SJSA1 (cell line): ENCODE data around the gene FHOD3. TPM values are rescaled to one million over a fixed set of nuclear protein-coding genes. Genes with fewer than 3 reads are reported as not detected.

ENCODE experiments used
- DNase-seq, 2 experiments: peaks; one replicate each; pipeline ENCODE4 v3.0.0-alpha.2; 2015 to 2020; ENCODE audit warnings: low spot score in 2 of 2, low read depth in 1 of 2
- H3K27ac ChIP-seq: fragments of 250-450 bp; sonication (Bioruptor Pico); 2 replicates; pipeline ENCODE4 v1.5.1; 2020; ENCODE audit warnings: mild to moderate bottlenecking, moderate library complexity
- H3K27me3 ChIP-seq: fragments of 250-450 bp; sonication (Bioruptor Pico); replicated peaks from 2 replicates; pipeline ENCODE4 v1.5.1; 2020; ENCODE audit warnings: mild to moderate bottlenecking, moderate library complexity
- H3K36me3 ChIP-seq: fragments of 250-450 bp; sonication (Bioruptor Pico); 2 replicates; pipeline ENCODE4 v1.5.1; 2020; ENCODE audit warnings: mild to moderate bottlenecking
- H3K4me1 ChIP-seq: fragments of 250-450 bp; sonication (Bioruptor Pico); replicated peaks from 2 replicates; pipeline ENCODE4 v1.6.1; 2021; ENCODE audit warnings: mild to moderate bottlenecking
- H3K4me3 ChIP-seq: fragments of 250-450 bp; sonication (Bioruptor Pico); 2 replicates; pipeline ENCODE4 v1.5.1; 2020; ENCODE audit warnings: mild to moderate bottlenecking
- H3K9me3 ChIP-seq: fragments of 250-450 bp; sonication (Bioruptor Pico); replicated peaks from 2 replicates; pipeline ENCODE4 v1.5.1; 2020; ENCODE audit warnings: mild to moderate bottlenecking
- total RNA-seq: library from RNA; depleted of rRNA; stranded (reverse); fragments of >200 nt; shearing (Covaris generic); gene quantifications from 2 replicates; pipeline ENCODE4 v1.2.3, GENCODE V29; 2014

Gene FHOD3
- total RNA-seq, 1 experiment from 2014 or later = 0.53 TPM

DNA sequence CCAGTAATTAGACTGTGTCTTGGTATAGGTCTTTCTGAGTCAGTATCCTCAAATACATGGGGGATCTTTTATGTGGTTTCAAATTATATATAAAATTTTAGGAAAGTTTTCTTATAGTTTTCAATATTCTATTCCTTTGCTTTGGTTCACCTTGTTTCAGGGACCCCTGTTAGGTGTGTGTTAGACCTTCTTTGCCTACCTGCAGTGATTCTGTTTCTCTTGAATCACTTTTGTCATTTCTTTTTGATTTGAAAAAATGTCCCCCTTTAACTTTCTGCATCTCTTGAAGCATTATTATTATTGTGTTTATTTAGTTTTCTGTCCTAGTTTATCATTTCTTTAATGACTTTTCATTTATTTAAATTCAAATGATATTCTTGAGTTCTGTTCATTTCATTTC lies 98.7 kb downstream of the FHOD3 start:
- no peak for DNase-seq
- H3K4me1 ChIP-seq = no peaks in the 10 kb centered on the region
- H3K27ac ChIP-seq = no peak overlapping the region
- no peak overlapping the region for H3K4me3 ChIP-seq
- H3K27me3 ChIP-seq = no peaks in the 10 kb centered on the region
- H3K36me3 ChIP-seq = no peaks in the 10 kb centered on the region
- no peaks in the 10 kb centered on the region for H3K9me3 ChIP-seq

DNA sequence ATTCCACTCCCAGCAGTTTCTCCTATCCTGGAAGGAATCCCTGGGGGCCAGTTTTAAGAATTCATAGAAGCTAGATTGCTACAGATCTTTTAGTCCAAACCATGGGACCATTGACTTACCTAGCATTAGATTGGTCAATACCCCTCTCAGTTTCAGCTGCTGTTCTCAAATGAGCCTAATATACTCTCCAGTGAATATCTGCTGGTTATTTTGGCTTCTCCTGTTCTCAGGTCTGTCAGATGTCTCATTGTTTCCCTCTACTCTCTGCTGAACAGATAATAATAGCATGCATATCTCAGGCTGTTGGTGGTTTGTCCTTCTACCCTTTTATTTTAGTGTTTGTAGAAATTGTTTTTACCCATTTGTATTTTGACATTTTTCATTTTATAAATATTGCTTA lies 99.5 kb downstream of the FHOD3 start:
- Histone ChIP-seq H3K9me3 (no peaks in the 10 kb centered on the region), H3K36me3 (no peaks in the 10 kb centered on the region), H3K27ac (no peak overlapping the region), H3K4me3 (no peak overlapping the region), H3K4me1 (no peaks in the 10 kb centered on the region), H3K27me3 (no peaks in the 10 kb centered on the region)
- DNase-seq = no peak

DNA sequence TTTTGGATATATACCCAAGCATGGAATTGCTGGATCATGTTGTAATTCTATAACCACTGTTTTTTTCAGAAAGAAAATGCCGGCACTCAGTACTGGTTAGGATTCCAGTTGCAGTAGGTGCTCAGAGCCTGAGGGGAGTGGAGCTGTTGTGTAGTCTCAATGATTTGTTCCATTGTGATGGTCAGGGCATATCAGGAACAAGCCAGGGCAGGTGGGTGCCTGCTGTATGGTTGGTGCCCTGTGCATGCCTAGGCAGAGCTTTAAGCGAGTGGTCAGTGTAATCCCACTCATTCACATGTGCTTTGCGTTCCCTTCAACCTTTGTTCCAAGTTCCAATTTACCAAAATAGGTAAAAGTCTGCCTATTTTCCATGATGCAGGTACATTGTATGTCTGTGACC lies 100.9 kb downstream of the FHOD3 start:
- H3K27ac ChIP-seq = no peak overlapping the region
- no peaks in the 10 kb centered on the region for H3K36me3 ChIP-seq
- no peaks in the 10 kb centered on the region for H3K9me3 ChIP-seq
- no peak for DNase-seq
- H3K27me3 ChIP-seq = no peaks in the 10 kb centered on the region
- H3K4me3 ChIP-seq = no peak overlapping the region
- no peaks in the 10 kb centered on the region for H3K4me1 ChIP-seq

DNA sequence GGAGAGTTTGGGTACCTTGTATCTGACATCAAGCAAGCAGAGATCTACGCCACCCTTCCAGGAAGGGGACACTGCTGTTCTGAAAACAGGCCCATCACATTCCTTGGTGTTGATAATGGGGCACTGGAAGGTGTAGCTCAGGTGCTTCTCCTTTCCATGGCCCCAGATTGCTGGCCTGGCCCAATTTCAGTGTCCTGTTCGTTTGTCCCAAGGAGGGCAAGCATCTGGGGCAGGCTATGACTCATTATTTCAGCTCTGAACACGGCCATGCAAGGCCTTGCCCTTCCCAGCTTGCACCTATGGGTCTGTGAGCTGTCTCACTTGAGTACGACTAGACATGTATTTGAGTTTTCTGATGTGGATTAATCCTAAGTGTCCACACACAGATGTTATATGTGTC lies 101.5 kb downstream of the FHOD3 start:
- no peak overlapping the region for H3K4me3 ChIP-seq
- no peak overlapping the region for H3K27ac ChIP-seq
- H3K4me1 ChIP-seq = no peaks in the 10 kb centered on the region
- no peak for DNase-seq
- H3K36me3 ChIP-seq = no peaks in the 10 kb centered on the region
- no peaks in the 10 kb centered on the region for H3K9me3 ChIP-seq
- H3K27me3 ChIP-seq = no peaks in the 10 kb centered on the region

DNA sequence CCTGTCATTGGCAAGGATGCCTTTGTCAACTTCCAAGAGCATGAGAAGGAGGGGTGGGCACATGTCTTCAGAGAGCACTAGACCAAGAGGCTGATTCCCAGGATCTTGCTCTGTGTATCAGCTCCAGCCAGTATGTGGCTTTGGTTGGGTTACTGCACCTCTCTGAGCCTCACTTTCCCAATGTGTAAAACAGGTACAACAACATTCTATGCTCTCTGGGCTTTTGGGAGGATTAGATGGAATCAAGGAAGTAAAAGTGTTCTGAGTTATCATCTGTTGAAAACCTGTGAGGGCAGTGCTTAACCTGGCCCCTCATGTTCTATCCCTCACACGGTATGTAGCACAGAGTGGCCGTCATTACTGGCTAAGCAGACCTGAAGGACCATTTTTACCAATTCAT lies 103.9 kb downstream of the FHOD3 start:
- no peaks in the 10 kb centered on the region for H3K4me1 ChIP-seq
- H3K36me3 ChIP-seq = no peaks in the 10 kb centered on the region
- no peaks in the 10 kb centered on the region for H3K9me3 ChIP-seq

DNA sequence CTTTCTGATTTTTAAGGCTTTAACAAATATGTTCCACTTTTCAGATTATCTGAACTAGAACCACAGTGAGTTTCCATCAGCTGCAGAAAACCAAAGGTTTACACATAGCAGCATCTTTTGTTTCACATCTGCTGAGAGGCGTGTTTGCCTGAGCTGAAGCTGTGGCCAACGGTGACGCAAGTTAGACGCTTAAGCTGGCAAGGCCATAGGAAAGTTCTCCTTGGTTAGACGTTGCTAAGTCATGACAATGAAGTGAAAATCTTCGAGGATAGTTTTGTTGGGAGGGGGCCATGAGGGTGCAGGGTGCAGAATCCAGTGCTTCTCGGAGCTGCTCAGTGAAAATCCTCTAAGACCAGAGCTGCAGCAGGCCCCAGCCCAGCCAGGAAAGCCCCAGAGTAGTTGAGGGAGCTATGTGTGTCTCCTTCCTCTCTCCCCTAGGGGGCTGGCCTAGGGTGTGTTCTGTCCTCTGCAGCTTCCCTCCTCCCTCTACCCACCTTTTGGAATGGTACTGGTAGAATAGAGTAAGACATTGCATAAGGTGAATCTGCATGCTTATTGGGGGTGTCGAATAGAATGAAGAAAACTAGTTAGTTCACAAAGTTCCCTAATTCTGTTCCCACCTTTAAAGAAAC lies 105.4 kb downstream of the FHOD3 start:
- H3K27ac ChIP-seq = no peak overlapping the region
- no peak for DNase-seq
- no peaks in the 10 kb centered on the region for H3K36me3 ChIP-seq
- no peaks in the 10 kb centered on the region for H3K4me1 ChIP-seq
- no peaks in the 10 kb centered on the region for H3K9me3 ChIP-seq
- no peak overlapping the region for H3K4me3 ChIP-seq
- H3K27me3 ChIP-seq = no peaks in the 10 kb centered on the region

More for the DNA sequence above, 103.9 kb downstream of the FHOD3 start:
- H3K27me3 ChIP-seq = no peaks in the 10 kb centered on the region
- DNase-seq = no peak
- no peak overlapping the region for H3K27ac ChIP-seq
- no peak overlapping the region for H3K4me3 ChIP-seq

DNA sequence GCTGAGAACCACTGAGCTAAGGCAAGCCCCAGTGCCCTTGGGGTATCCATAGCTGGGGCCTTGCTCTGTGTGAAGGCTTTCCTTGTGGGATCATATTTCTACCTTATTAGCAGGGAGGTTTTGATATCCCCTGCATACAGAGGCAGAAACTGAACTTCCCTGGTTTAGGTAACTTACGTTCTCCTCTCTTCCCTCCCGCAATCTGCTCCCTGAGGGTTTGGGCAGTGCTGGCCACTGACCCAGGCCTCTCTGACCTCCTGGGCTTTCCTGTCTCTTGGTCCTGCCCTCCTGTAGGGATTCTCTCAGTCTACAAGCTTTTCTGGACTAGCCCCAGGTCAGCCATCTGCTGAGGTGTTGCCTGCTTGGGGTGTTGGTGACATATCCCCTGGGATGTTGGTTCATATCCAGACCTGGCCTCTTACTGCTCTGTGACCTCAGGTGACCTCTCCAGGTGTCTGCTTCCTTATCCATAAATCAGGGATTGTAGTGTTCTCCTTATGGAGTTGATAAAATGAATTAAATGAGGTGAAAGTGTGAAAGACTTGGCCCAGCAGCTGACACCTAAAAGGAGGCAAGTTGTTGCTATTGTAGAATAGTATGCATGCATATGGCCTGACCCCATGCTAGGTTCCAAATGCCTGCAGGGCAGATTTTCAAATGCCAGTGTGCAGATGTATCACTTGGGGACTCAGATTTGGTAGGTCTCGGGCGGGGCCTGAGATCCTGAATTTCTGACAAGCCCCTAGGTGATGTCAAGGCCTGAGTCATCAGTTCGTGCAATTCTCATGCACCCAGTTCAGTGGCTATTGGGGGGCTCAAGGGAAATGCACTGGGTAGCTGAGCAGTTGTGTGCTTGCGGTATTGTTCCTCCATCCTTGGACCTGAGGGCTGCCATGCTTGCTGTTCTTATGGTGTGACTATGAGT lies 106.6 kb downstream of the FHOD3 start:
- H3K4me3 ChIP-seq = no peak overlapping the region
- H3K36me3 ChIP-seq = no peaks in the 10 kb centered on the region
- no peaks in the 10 kb centered on the region for H3K27me3 ChIP-seq

DNA sequence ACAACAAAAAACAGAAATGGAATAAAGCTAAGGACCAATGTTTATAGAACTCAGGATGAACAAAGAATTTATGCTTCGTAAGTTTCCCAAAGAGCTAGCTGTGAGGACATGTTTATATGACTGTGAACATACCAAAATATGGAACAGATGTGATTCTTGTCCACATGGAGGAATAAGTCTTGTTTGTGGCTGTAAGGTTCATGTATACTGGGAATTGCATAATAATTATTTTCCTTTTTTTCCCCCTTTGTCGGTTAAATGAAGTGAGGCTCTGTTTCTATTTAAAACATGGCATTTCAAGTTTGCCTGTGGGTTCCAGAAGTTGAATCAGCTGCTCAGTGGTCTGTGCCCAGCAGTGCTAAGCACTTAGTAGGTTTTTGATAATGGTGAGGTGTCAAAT lies 108.1 kb downstream of the FHOD3 start:
- H3K27ac ChIP-seq = no peak overlapping the region
- H3K27me3 ChIP-seq = no peaks in the 10 kb centered on the region
- DNase-seq = no peak

More for the DNA sequence above, 106.6 kb downstream of the FHOD3 start:
- DNase-seq = no peak
- no peaks in the 10 kb centered on the region for H3K9me3 ChIP-seq
- no peaks in the 10 kb centered on the region for H3K4me1 ChIP-seq
- no peak overlapping the region for H3K27ac ChIP-seq

DNA sequence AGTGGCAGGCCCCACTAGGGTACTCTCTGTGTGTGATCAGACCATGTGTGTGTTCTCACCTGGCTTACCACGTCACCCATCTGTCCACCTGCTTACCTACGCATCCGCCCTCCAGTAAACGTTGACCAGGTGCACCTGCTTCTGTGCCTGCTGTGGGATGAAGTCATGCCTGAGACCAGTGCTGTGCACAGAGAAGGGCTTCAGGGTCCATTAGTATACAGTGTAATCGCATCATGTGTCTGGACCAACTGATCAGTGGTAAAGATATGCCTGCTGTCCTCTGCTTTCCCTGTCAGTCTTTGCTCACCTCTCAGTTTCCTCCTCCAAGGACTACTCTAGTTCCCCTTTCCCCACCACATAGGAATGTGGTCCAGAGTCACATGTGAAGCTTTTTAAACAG lies 109.3 kb downstream of the FHOD3 start:
- H3K27ac ChIP-seq = no peak overlapping the region

More for the DNA sequence above, 108.1 kb downstream of the FHOD3 start:
- H3K9me3 ChIP-seq = no peaks in the 10 kb centered on the region
- no peaks in the 10 kb centered on the region for H3K36me3 ChIP-seq
- H3K4me3 ChIP-seq = no peak overlapping the region
- no peaks in the 10 kb centered on the region for H3K4me1 ChIP-seq

DNA sequence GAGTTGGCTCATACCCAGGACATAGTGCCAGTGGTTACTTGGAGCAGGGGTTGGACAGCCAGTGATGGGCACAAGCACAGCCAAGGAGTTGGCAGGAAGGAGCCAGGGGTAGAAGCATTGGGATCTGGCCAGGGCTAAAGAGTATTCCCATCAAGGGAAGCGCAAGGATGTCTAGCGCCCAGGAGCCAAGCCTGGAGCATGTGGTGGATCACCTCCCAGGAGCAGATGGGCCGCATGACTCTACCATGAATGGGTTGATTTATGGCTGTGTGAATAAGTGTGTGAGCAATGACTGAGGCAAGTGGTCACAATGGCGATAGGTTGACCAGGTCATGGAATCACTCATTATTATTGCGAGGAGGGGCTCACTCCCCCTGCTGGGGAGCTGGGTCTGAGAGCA lies 111.1 kb downstream of the FHOD3 start:
- Histone ChIP-seq H3K27me3 (no peaks in the 10 kb centered on the region), H3K9me3 (no peaks in the 10 kb centered on the region), H3K4me3 (no peak overlapping the region), H3K27ac (no peak overlapping the region), H3K4me1 (no peaks in the 10 kb centered on the region), H3K36me3 (no peaks in the 10 kb centered on the region)
- no peak for DNase-seq

More for the DNA sequence above, 109.3 kb downstream of the FHOD3 start:
- no peak overlapping the region for H3K4me3 ChIP-seq
- no peaks in the 10 kb centered on the region for H3K36me3 ChIP-seq
- no peaks in the 10 kb centered on the region for H3K9me3 ChIP-seq
- DNase-seq = no peak
- no peaks in the 10 kb centered on the region for H3K4me1 ChIP-seq
- no peaks in the 10 kb centered on the region for H3K27me3 ChIP-seq

DNA sequence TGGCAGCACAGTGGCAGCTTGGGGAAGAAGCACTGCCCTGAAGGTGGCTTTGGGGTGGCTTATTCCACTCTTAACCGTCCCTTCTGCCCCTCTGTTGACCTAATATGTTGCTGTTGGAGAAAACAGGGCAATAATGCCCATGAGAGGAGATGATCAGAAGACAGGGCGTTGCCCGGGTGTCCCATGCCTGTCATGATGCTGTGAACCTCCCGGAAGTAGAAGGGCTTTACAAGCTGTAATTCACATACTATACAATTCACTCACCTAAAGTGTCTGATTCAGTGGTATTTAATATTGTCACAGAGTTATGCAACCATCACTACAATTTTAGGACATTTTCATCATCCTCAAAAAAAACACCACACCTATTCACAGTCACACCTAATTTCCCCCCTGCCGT lies 112.3 kb downstream of the FHOD3 start:
- Histone ChIP-seq H3K4me1 (no peaks in the 10 kb centered on the region), H3K4me3 (no peak overlapping the region), H3K36me3 (no peaks in the 10 kb centered on the region), H3K27me3 (no peaks in the 10 kb centered on the region), H3K27ac (no peak overlapping the region), H3K9me3 (no peaks in the 10 kb centered on the region)
- no peak for DNase-seq

DNA sequence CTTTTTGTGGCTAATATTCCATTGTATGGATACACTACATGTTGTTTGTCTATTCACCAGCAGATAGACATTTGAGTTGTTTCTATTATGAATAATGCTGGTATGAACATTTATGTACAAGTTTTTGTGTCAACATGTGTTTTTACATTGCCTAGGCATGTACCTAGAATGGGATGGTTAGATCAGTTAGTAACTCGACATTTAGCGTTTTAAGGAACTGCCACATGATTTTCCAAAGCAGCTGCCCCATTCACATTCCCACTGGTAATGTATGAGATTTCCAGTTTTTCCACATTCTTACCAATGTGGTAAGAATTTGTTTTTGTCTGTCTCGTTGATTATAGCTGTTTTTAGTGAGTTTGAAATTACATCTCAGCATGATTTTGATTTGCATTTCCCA lies 112.8 kb downstream of the FHOD3 start:
- no peak overlapping the region for H3K4me3 ChIP-seq
- no peaks in the 10 kb centered on the region for H3K9me3 ChIP-seq
- no peaks in the 10 kb centered on the region for H3K36me3 ChIP-seq
- no peak overlapping the region for H3K27ac ChIP-seq
- DNase-seq = no peak
- H3K27me3 ChIP-seq = no peaks in the 10 kb centered on the region
- no peaks in the 10 kb centered on the region for H3K4me1 ChIP-seq

DNA sequence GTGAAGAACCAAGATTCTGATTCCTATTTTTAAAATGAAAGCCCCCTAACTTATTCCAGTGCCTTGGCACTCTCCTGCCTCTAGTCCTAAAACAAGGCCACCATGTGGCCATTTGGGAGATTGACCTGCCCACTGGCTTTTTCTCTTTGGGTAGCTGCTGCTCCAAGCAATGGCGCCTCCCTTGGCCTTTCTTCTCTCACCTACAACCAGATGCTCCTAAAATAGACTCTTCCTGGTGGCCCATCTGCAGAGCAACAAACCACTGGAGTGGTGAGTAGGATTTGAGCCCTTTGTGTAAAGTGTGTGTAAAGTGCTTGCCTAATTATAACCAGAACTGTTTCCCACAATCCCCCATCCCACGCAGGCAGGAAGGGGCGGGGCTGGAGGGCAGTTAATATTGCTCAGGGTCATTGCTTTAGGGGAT lies 114.2 kb downstream of the FHOD3 start:
- Histone ChIP-seq H3K27me3 (no peaks in the 10 kb centered on the region), H3K27ac (no peak overlapping the region), H3K36me3 (no peaks in the 10 kb centered on the region), H3K4me3 (no peak overlapping the region), H3K9me3 (no peaks in the 10 kb centered on the region), H3K4me1 (no peaks in the 10 kb centered on the region)
- DNase-seq = peak in 1 of 2 experiments; percentile 18

DNA sequence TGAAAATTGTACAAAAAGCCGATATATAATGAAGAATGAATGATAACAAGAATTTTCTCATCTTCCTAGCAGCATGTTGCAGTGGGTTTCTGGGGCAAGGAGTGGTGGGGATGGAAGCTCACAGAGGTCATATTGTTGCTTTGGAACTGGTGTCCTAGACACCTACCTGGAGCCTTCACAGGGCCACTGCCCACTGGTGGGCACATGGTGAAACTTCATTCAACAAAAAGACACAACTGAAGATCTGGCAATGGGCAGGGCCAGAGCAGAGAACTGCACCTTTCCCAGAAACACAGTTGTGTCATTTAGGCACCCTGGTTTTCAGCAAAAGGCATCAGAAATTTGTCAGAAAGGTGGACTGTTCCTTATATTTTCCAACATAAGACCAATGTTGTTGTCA lies 115.3 kb downstream of the FHOD3 start:
- no peaks in the 10 kb centered on the region for H3K4me1 ChIP-seq
- no peak for DNase-seq
- H3K27me3 ChIP-seq = no peaks in the 10 kb centered on the region
- no peaks in the 10 kb centered on the region; the same call in 1 of the 2 replicates for H3K9me3 ChIP-seq
- no peaks in the 10 kb centered on the region for H3K36me3 ChIP-seq
- H3K27ac ChIP-seq = no peak overlapping the region
- H3K4me3 ChIP-seq = no peak overlapping the region
